HG03571 (cell line): ENCODE results near the gene DNAI1.

Experiments used
- ATAC-seq: cut with Tn5 transposase; IDR thresholded peaks from one replicate; pipeline ENCODE4 v1.9.1; 2021; ENCODE audit not compliant: unreplicated experiment

DNAI1 gene

GRCh38 chr9:34486572-34486971 lies 28.0 kb downstream of the DNAI1 start:
- no peak for ATAC-seq

- no peak for ATAC-seq
These were observed 31.8 kb downstream of the DNAI1 start for GRCh38 chr9:34490360-34490759.

GRCh38 chr9:34490760-34491159 lies 32.2 kb downstream of the DNAI1 start:
- no peak for ATAC-seq

- no peak for ATAC-seq
These were observed 33.0 kb downstream of the DNAI1 start for GRCh38 chr9:34491596-34491995.

- ATAC-seq: no peak
These were observed 33.4 kb downstream of the DNAI1 start for GRCh38 chr9:34492051-34492450.

- no peak for ATAC-seq
These were observed 35.4 kb downstream of the DNAI1 start for GRCh38 chr9:34493972-34494535.

GRCh38 chr9:34496149-34496712 lies 37.6 kb downstream of the DNAI1 start:
- ATAC-seq: no peak

GRCh38 chr9:34498553-34498952 lies 39.9 kb downstream of the DNAI1 start:
- ATAC-seq: no peak

- no peak for ATAC-seq
These were observed 40.5 kb downstream of the DNAI1 start for GRCh38 chr9:34499076-34499475.

- ATAC-seq: no peak
These were observed 42.1 kb downstream of the DNAI1 start for GRCh38 chr9:34500623-34501267.

GRCh38 chr9:34501372-34501771 lies 42.8 kb downstream of the DNAI1 start:
- ATAC-seq: no peak

GRCh38 chr9:34501889-34502425 lies 43.4 kb downstream of the DNAI1 start:
- ATAC-seq: no peak

- ATAC-seq: no peak
These were observed 43.9 kb downstream of the DNAI1 start for GRCh38 chr9:34502471-34502870.

GRCh38 chr9:34502891-34503290 lies 44.3 kb downstream of the DNAI1 start:
- no peak for ATAC-seq

- ATAC-seq: no peak
These were observed 44.8 kb downstream of the DNAI1 start for GRCh38 chr9:34503406-34503805.

GRCh38 chr9:34505370-34506120 lies 46.9 kb downstream of the DNAI1 start:
- ATAC-seq: no peak

- no peak for ATAC-seq
These were observed 48.0 kb downstream of the DNAI1 start for GRCh38 chr9:34506623-34507022.

GRCh38 chr9:34507556-34507955 lies 49.0 kb downstream of the DNAI1 start:
- ATAC-seq: no peak

GRCh38 chr9:34507966-34508365 lies 49.4 kb downstream of the DNAI1 start:
- no peak for ATAC-seq

- ATAC-seq: no peak
These were observed 49.9 kb downstream of the DNAI1 start for GRCh38 chr9:34508463-34508862.

- no peak for ATAC-seq
These were observed 50.3 kb downstream of the DNAI1 start for GRCh38 chr9:34508951-34509350.
